Hindlimb muscle (tissue), 1 donor: ENCODE measurements around the gene TNFSF13. TPM values are rescaled to one million over a fixed set of nuclear protein-coding genes. Genes with fewer than 3 reads are reported as not detected.
"Not testable (repeated sequence)": the region's sequence is repeated elsewhere in the genome, so short reads cannot be mapped to it uniquely, and the experiment has no call there.

ENCODE experiments used
- DNase-seq: peaks from one replicate; pipeline ENCODE4 v3.0.0-alpha.2; 2013
- polyA plus RNA-seq: library from polyadenylated mRNA; unstranded; fragments of 120-200 nt; gene quantifications from one replicate; pipeline ENCODE4 v1.2.1, GENCODE V29; 2013; ENCODE audit not compliant: insufficient read length

TNFSF13 gene
- polyA plus RNA-seq, 1 donor: 4.0 TPM

DNA sequence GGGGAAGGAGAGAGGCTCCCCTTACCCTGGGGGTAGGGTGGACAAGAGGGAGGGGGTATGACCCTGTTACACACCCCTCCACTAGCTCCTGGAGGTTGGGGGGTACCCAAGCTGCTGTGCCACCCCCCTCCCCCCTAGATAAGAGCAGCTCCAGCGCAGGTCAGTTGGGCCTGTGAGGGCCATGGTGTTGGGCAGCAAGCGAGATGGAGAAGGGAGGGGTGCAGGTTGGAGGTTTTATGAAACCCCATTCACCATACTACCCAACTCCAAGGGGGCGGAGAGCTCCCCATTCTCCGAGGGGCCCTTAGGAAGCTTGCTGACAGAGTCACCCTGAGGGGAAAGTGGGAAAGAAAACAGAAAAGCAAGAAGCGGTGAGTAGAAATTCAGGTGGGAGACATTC, 33.0 kb downstream of the TNFSF13 start:
- no peak for DNase-seq

GRCh38 chr17:7592422-7593021, 34.0 kb downstream of the TNFSF13 start:
- DNase-seq: no peak

GRCh38 chr17:7593296-7593695, 34.7 kb downstream of the TNFSF13 start:
- no peak for DNase-seq

DNA sequence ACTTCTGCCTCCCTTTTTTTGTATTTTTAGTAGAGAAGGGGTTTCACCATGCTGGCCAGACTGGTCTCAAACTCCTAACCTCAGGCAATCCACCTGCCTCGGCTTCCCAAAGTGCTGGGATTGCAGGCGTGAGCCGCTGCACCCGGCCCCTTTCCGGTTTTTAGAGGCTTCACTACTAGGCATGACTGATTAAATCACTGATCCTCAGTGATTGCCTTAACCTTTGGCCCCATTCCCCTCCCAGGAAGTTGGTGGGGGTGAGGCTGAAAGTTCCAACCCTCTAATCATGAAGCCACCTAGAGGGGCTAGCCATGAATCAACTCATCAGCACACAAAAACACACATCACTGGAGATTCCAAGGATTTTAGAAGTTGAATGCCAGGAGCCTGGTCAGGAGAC, 39.0 kb downstream of the TNFSF13 start:
- DNase-seq: not testable (repeated sequence)

- DNase-seq: no peak
Observed at GRCh38 chr17:7606280-7606679, 47.7 kb downstream of the TNFSF13 start.

- no peak for DNase-seq
Observed at GRCh38 chr17:7610641-7611040, 52.1 kb downstream of the TNFSF13 start.

Other genes starting within 250 kb of the TNFSF13 start
- gene GPS2, start 243.4 kb upstream of the TNFSF13 start, polyA plus RNA-seq: 68.4 TPM
- gene NEURL4, start 229.4 kb upstream of the TNFSF13 start, polyA plus RNA-seq: 23.9 TPM
- gene ACAP1, start 222.2 kb upstream of the TNFSF13 start, polyA plus RNA-seq: 13.6 TPM
- gene KCTD11, start 206.6 kb upstream of the TNFSF13 start, polyA plus RNA-seq: 8.9 TPM
- not detected for gene TMEM95, start 203.6 kb upstream of the TNFSF13 start, polyA plus RNA-seq
- 0.66 TPM for gene TNK1, start 177.7 kb upstream of the TNFSF13 start, polyA plus RNA-seq
- gene PLSCR3, start 164.2 kb upstream of the TNFSF13 start, polyA plus RNA-seq: 31.1 TPM
- gene TMEM256, start 154.7 kb upstream of the TNFSF13 start, polyA plus RNA-seq: 52.9 TPM
- gene NLGN2, start 150.9 kb upstream of the TNFSF13 start, polyA plus RNA-seq: 31.4 TPM
- gene SPEM1, start 138.4 kb upstream of the TNFSF13 start, polyA plus RNA-seq: not detected
- gene SPEM2, start 133.1 kb upstream of the TNFSF13 start, polyA plus RNA-seq: not detected
- gene SPEM3, start 129.9 kb upstream of the TNFSF13 start, polyA plus RNA-seq: not detected
- gene TMEM102, start 123.3 kb upstream of the TNFSF13 start, polyA plus RNA-seq: 1.5 TPM
- 2.6 TPM for gene FGF11, start 119.2 kb upstream of the TNFSF13 start, polyA plus RNA-seq
- gene CHRNB1, start 113.7 kb upstream of the TNFSF13 start, polyA plus RNA-seq: 86.6 TPM
- gene ZBTB4, start 79.1 kb upstream of the TNFSF13 start, polyA plus RNA-seq: 27.5 TPM
- 0.13 TPM for gene SLC35G6, start 77.3 kb upstream of the TNFSF13 start, polyA plus RNA-seq
- gene POLR2A, start 74.4 kb upstream of the TNFSF13 start, polyA plus RNA-seq: 70.0 TPM
- 32.4 TPM for gene TNFSF12, start 9.7 kb upstream of the TNFSF13 start, polyA plus RNA-seq
- gene SENP3, start 3.2 kb downstream of the TNFSF13 start, polyA plus RNA-seq: 34.1 TPM
- 55.2 TPM for gene CD68, start 20.9 kb downstream of the TNFSF13 start, polyA plus RNA-seq
- 38.6 TPM for gene MPDU1, start 25.1 kb downstream of the TNFSF13 start, polyA plus RNA-seq
- 2.3 TPM for gene SOX15, start 31.3 kb downstream of the TNFSF13 start, polyA plus RNA-seq
- gene FXR2, start 56.1 kb downstream of the TNFSF13 start, polyA plus RNA-seq: 38.3 TPM
- 64.4 TPM for gene SAT2, start 69.1 kb downstream of the TNFSF13 start, polyA plus RNA-seq
- gene SHBG, start 71.4 kb downstream of the TNFSF13 start, polyA plus RNA-seq: 1.0 TPM
- 33.8 TPM for gene ATP1B2, start 92.2 kb downstream of the TNFSF13 start, polyA plus RNA-seq
- gene TP53, start 128.7 kb downstream of the TNFSF13 start, polyA plus RNA-seq: 44.1 TPM
- gene WRAP53, start 129.7 kb downstream of the TNFSF13 start, polyA plus RNA-seq: 8.0 TPM
- 5.4 TPM for gene EFNB3, start 146.5 kb downstream of the TNFSF13 start, polyA plus RNA-seq
- 6.8 TPM for gene DNAH2, start 159.0 kb downstream of the TNFSF13 start, polyA plus RNA-seq